A204.1 (cell line): ENCODE measurements around the gene OCA2.

Source experiments
- FAIRE-seq: peaks from 2 replicates; lab custom pipeline; 2012; peaks lifted over from hg19 to GRCh38; lab: Jason Lieb, UNC

The OCA2 gene

GRCh38 chr15:28078191-28078719, 20.9 kb downstream of the OCA2 start:
- FAIRE-seq: no peak

- FAIRE-seq: no peak
Measured at GRCh38 chr15:28075573-28075972, 23.5 kb downstream of the OCA2 start.

- no peak for FAIRE-seq
Measured at GRCh38 chr15:28068930-28069329, 30.2 kb downstream of the OCA2 start.

DNA sequence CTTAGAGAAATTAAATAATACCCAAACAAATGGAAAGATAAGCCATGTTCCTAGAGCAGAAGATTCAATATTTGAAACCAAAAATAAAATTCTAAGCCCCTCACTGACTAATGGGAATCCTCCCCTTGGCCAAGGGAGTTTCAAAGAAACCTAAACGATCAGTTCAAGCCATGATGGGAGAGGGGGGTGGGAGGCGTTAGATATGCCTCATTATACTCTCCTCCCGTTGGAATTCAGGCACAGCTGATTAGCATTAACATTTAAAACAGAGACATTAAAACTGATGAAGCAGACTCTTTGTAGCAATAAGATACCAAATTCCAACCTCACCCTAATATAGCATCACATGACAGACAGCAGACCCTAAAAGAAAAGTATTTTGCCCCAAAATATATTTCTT, 32.9 kb downstream of the OCA2 start:
- no peak for FAIRE-seq

GRCh38 chr15:28060005-28060404, 39.1 kb downstream of the OCA2 start:
- no peak for FAIRE-seq

DNA sequence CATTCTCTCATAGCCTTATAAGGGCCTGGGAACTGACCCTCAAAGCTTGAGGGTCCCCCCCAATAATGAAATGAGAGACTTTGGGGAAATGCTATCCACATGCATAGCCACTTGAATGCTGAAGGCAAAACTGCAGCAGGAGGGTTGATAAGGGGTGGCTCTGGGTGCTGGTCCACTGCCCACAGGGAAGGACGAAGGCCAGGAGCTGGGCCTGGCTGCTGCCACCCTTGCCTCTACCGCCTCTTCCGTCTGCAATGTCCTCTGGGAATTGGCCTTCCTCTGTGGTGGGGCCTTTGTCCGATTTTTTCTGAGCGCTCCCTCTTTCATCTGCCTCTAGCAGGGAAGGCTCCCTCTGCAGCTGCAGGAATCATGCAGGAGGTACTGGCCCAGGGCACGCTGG, 41.0 kb downstream of the OCA2 start:
- no peak for FAIRE-seq

DNA sequence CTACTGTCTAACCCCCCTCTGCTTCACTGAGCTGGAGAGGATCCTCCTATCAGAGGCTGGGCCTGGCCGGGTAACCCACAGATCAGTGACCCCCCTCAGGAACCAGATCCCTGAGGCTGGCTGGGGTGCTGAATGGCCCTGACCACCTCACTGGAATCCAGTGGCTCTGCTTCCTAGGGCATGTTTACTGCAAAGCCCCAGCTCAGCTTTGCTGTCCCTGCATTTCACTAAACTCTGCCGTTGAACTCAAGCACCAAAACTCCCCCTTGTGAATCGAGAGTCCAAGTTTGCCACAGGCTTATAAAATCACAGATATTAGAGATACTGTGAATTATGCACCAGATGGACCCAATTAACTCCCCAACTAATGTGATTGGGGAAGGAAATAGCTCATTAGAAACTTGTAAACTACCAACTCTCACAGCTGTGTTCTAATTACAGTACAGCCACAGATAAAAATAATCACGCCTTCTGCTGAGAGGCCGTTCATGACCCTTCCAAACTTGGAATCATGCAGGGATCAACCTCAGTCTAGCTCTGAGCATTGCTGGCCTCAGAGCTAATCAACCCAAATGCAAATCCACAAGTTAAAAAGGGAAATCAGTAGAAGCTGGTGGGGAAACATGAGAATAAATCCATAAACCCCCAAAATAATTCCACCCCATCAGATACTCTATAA, 47.0 kb downstream of the OCA2 start:
- FAIRE-seq: no peak

GRCh38 chr15:28049581-28049980, 49.5 kb downstream of the OCA2 start:
- no peak for FAIRE-seq

- FAIRE-seq: no peak
Measured at GRCh38 chr15:28047277-28047676, 51.8 kb downstream of the OCA2 start.

- FAIRE-seq: no peak
Measured at GRCh38 chr15:28044121-28044672, 54.9 kb downstream of the OCA2 start.

DNA sequence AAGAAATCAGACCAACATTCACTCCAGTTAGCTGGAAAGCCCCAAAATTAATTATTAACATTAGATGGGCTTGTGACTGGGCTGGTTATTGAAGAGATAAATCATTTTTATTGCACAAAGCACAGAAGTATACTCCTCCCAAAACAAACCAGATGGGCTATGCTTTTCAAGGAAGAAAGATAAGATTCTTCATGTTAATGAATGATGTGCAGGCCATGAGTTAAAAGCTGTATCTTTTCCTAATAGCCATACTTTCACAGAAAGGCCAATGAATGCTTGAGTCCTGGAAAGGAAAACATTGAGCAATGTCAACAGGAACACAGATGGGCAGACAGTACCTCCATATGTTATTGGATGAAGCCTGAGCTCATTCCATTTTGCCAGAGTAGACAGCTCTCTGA, 55.4 kb downstream of the OCA2 start:
- no peak for FAIRE-seq

DNA sequence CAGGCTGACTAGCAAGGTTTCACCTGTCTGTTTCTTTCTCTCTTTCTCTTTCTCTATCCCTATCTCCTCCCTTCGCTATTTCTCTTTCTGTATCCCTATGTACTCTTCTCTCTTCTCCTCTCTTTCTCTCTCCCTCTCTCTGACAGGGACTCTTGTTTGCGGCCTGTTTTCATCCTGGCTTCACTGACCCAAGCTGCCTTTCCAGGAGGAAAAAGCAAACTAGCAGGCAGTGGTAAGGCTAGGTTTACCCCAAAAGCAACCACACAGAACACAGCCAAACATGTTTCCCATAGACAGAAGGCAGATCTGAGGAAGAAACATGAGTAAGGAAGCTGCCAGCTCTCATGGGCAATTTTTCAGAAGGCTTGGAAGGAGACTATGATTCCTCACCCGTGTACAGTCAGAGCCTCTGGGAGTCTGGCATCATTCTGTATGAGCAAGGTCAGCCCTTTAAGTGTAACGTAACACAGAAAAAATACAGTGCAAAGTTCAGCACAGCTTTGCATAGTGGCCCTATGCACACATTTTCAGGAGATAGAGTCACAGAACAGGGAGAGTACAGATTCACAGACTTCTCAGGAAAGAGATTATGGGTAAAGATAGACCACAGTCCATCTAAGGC, 61.0 kb downstream of the OCA2 start:
- no peak for FAIRE-seq

GRCh38 chr15:28033443-28033842, 65.7 kb downstream of the OCA2 start:
- no peak for FAIRE-seq

DNA sequence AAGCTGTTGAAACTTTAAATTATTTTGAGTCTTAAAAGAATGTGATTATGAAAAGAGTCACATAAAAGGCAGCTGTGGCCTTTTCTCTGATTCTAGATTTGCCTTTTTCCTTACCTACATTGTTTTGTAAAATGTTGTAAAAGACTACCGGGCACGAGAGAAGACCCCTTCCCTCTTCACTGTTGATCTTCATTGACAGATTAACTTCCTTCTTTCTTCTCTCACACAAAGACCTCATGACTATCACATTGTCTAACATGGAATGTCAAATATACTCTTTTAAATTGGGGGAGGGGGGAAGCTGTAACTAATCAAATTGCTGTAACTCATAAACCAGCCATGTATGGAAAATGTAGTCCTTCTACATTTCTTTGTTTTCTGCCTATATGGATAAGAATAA, 68.3 kb downstream of the OCA2 start:
- FAIRE-seq: no peak

DNA sequence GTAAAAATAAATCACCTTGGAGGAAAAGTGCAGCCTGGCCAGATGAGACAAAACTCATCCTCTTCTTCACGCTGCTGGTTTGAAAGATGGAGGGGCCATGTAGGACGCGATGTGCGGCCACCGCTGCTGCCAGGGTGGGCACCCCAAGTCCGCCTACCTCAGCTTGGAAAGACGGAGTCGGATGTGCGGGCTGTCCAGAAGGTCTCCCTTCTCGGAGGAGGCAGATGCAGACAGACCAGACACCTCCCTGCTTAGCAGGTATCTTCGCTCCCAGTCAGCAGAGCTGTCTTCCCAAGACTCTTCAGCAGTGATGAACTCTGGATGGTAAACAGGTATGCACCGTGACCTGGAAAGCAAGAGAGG, 71.4 kb downstream of the OCA2 start:
- no peak for FAIRE-seq

DNA sequence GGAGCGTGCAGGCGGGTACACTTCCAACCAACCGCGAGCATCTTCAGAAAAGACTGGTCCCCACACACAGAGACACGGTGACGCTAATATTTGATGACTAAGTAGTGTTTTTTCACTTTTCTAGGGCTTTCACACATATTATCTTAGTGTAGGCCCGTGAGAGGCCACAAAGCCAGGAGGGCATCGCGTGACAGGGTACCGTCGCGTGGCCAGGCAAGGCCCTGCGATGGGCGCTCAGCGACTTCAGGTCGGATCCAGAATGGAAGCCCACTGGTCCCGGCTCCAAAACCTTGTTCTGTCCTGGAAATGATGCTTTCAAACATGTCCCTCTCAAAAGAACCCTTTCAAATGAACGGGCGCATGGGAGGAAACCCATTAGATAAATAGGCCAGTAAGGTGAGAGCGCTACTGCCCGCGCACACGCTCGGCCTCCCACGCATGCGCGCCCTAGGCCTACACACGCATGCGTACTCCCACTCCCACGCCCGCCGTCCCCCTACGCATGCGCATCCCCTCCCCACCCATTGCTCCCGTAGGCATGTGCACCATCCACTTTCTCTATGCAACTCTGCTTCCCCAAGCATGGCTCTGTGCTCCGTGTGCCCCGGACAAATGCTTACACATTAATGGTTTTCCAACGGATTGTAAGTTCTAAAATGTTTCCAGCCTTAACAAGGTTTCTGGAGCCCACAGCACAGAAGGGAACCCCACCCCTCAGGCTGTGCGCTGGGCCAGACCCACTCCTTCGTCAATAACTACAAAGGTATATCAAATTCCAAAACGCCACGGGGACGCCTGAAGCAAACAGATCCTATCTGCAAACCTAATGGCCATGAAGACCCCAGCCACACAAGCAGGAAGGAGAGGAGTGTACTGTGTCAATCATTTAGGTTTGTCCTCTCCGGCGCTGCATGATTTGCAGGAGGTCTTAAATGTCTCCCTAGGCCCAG, 72.1 kb downstream of the OCA2 start:
- FAIRE-seq: no peak

DNA sequence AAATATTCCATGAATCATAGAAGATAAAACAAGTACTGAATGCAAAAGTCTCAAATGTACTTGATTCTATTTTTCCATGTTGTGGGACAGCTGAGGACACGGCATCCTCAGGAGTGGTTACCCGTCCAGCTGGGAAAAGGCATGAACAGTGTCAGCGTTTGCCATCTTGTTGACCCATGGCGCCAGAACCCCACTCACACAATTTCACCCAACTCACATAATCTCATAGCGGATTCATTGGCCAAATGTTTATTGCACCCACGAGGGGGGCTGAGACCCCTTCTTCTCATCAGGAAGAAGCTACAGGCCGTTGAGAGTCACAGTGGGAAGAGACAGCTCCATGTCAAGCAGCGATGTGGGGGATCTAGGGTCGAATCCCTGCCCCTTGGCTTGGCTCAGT, 72.9 kb downstream of the OCA2 start:
- no peak for FAIRE-seq

DNA sequence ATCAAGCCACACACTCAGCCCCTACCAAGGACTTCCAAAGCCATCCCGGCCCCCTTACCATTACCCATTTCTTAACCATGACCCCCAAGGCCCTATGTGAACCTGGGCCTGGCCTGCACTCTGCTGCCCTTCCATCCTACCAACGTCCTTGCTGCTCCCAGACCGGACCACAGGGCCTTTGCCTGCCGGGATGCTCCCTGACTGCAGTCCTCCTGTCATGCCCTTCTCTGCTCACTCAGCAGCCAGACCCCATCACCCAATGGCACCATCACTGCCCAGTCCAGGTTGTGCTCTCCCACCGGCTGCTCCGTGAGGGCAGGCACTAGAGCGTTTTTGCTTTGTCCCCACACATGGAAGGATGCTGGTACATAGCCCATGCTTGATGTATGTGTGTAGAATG, 73.7 kb downstream of the OCA2 start:
- FAIRE-seq: no peak

DNA sequence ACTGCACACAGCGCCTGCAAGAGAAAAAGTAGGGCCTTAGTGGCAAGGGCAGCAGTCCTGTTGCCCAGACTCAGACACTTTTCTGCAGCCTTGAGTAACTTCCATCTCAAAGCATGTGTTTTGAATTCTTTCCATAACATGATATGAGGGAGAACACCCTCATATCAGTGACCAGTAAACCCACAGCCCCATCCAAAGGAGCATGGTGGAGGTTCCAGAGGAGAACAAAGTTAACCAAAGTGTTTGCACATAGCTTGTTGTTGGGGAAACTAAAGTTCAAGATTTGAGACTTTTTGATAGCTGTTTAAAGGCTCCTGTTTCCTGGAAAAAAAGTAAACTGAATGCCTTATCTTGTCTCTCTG, 74.2 kb downstream of the OCA2 start:
- no peak for FAIRE-seq

GRCh38 chr15:28023933-28024888, 74.9 kb downstream of the OCA2 start:
- no peak for FAIRE-seq

- FAIRE-seq: no peak
Measured at GRCh38 chr15:28023422-28023821, 75.7 kb downstream of the OCA2 start.

GRCh38 chr15:28022961-28023360, 76.2 kb downstream of the OCA2 start:
- FAIRE-seq: no peak
